GM10266 (cell line): ENCODE measurements around the gene LAMTOR2.

ENCODE experiments used
- DNase-seq: peaks from one replicate; pipeline ENCODE4 v3.0.0; 2012; ENCODE audit errors: extremely low spot score
- CTCF ChIP-seq: IDR thresholded peaks from 2 replicates; pipeline ENCODE4 v1.5.1; 2012; ENCODE audit warnings: mild to moderate bottlenecking, low read depth; ENCODE audit not compliant: control insufficient read depth, insufficient read depth; ENCODE audit errors: missing control alignments

LAMTOR2 gene

GRCh38 chr1:156077430-156077760 is 22.8 kb downstream of the LAMTOR2 start:
- TF ChIP-seq CTCF: no peak
- no peak for DNase-seq

GRCh38 chr1:156078728-156079127 is 24.1 kb downstream of the LAMTOR2 start:
- no peak for TF ChIP-seq CTCF
- DNase-seq: no peak

GRCh38 chr1:156079762-156080161 is 25.2 kb downstream of the LAMTOR2 start:
- no peak for TF ChIP-seq CTCF
- no peak for DNase-seq

GRCh38 chr1:156080241-156080862 is 25.8 kb downstream of the LAMTOR2 start:
- no peak for DNase-seq
- no peak for TF ChIP-seq CTCF

- no peak for DNase-seq
- TF ChIP-seq CTCF: no peak
These were observed 26.2 kb downstream of the LAMTOR2 start for GRCh38 chr1:156080863-156081179.

GRCh38 chr1:156081180-156081916 is 26.8 kb downstream of the LAMTOR2 start:
- DNase-seq: peak; percentile 51

More at GRCh38 chr1:156081180-156081916, 26.8 kb downstream of the LAMTOR2 start:
- TF ChIP-seq CTCF: no peak
